ENCODE results near the gene SQSTM1. TPM values are rescaled to one million over a fixed set of nuclear protein-coding genes. Genes with fewer than 3 reads are reported as not detected.

Gene SQSTM1
- total RNA-seq, 1 experiment from 2014 or later = 78.5 TPM

DNA sequence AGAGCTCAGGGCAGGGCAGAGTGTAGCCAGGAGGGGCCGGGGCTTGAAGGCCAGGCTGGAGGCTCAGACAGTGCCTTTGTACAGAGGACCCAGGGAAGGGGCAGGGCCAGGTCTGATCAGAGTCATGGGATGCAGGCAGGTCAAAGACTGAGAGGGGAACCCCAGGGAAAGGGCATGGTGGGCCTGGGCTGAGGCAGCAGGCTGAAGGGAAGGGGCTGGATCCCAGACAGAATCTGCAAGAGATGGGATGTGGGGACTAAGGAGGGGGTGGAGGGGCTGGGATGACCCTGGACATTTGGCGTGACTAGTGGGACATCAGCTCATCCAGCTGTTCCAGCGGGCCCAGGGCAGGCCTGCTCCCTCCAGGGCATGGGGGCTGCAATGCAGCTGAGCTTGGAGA lies 53.4 kb downstream of the SQSTM1 start:
- DNase-seq (ENCODE audit: low spot score) (no peak), ATAC-seq (no peak)
- H3K4me1 Mint-ChIP-seq = no peaks in the 10 kb centered on the region
- no peaks in the 10 kb centered on the region for H3K9me3 Mint-ChIP-seq
- TF ChIP-seq CBFB (CRISPR knock-in tag; IDR thresholded peaks at IDR 0.05; ENCODE audit: low read depth) (no peak), TEAD4 (CRISPR knock-in tag; IDR thresholded peaks at IDR 0.05) (no peak), GRHL2 (CRISPR knock-in tag; IDR thresholded peaks at IDR 0.05; ENCODE audit: insufficient replicate concordance, severe bottlenecking) (no peak), ZNF219 (CRISPR knock-in tag; IDR thresholded peaks at IDR 0.05; ENCODE audit: borderline replicate concordance) (no peak), ZNF232 (CRISPR knock-in tag; IDR thresholded peaks at IDR 0.05) (no peak), ELF4 (CRISPR knock-in tag; IDR thresholded peaks at IDR 0.05; ENCODE audit: low read depth) (no peak), SMAD4 (CRISPR knock-in tag; IDR thresholded peaks at IDR 0.05) (no peak), SOX15 (CRISPR knock-in tag; IDR thresholded peaks at IDR 0.05) (no peak), ETV6 (CRISPR knock-in tag; IDR thresholded peaks at IDR 0.05) (no peak)
- TF ChIP-seq, protein P1, sequence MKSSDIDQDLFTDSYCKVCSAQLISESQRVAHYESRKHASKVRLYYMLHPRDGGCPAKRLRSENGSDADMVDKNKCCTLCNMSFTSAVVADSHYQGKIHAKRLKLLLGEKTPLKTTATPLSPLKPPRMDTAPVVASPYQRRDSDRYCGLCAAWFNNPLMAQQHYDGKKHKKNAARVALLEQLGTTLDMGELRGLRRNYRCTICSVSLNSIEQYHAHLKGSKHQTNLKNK (CRISPR knock-in tag; IDR thresholded peaks at IDR 0.05) = no peak
- TF ChIP-seq, protein P2, sequence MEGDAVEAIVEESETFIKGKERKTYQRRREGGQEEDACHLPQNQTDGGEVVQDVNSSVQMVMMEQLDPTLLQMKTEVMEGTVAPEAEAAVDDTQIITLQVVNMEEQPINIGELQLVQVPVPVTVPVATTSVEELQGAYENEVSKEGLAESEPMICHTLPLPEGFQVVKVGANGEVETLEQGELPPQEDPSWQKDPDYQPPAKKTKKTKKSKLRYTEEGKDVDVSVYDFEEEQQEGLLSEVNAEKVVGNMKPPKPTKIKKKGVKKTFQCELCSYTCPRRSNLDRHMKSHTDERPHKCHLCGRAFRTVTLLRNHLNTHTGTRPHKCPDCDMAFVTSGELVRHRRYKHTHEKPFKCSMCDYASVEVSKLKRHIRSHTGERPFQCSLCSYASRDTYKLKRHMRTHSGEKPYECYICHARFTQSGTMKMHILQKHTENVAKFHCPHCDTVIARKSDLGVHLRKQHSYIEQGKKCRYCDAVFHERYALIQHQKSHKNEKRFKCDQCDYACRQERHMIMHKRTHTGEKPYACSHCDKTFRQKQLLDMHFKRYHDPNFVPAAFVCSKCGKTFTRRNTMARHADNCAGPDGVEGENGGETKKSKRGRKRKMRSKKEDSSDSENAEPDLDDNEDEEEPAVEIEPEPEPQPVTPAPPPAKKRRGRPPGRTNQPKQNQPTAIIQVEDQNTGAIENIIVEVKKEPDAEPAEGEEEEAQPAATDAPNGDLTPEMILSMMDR (IDR thresholded peaks at IDR 0.05) = no peak
- TF ChIP-seq, protein P3, sequence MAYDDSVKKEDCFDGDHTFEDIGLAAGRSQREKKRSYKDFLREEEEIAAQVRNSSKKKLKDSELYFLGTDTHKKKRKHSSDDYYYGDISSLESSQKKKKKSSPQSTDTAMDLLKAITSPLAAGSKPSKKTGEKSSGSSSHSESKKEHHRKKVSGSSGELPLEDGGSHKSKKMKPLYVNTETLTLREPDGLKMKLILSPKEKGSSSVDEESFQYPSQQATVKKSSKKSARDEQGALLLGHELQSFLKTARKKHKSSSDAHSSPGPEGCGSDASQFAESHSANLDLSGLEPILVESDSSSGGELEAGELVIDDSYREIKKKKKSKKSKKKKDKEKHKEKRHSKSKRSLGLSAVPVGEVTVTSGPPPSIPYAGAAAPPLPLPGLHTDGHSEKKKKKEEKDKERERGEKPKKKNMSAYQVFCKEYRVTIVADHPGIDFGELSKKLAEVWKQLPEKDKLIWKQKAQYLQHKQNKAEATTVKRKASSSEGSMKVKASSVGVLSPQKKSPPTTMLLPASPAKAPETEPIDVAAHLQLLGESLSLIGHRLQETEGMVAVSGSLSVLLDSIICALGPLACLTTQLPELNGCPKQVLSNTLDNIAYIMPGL (CRISPR knock-in tag; IDR thresholded peaks at IDR 0.05) = no peak
- TF ChIP-seq, protein P4, sequence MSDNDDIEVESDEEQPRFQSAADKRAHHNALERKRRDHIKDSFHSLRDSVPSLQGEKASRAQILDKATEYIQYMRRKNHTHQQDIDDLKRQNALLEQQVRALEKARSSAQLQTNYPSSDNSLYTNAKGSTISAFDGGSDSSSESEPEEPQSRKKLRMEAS (CRISPR knock-in tag; IDR thresholded peaks at IDR 0.05) = no peak
- TF ChIP-seq, protein P5, sequence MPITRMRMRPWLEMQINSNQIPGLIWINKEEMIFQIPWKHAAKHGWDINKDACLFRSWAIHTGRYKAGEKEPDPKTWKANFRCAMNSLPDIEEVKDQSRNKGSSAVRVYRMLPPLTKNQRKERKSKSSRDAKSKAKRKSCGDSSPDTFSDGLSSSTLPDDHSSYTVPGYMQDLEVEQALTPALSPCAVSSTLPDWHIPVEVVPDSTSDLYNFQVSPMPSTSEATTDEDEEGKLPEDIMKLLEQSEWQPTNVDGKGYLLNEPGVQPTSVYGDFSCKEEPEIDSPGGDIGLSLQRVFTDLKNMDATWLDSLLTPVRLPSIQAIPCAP (CRISPR knock-in tag; IDR thresholded peaks at IDR 0.05) = no peak
- TF ChIP-seq, protein P6, sequence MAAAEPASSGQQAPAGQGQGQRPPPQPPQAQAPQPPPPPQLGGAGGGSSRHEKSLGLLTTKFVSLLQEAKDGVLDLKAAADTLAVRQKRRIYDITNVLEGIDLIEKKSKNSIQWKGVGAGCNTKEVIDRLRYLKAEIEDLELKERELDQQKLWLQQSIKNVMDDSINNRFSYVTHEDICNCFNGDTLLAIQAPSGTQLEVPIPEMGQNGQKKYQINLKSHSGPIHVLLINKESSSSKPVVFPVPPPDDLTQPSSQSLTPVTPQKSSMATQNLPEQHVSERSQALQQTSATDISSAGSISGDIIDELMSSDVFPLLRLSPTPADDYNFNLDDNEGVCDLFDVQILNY (CRISPR knock-in tag; IDR thresholded peaks at IDR 0.05) = no peak
- CTCF ChIA-PET = interaction anchor here (1.2 kb wide), 1 partner anchor 72 kb away, joined by 3 read pairs; no protein-coding TSS in a partner anchor
- H3K27me3 Mint-ChIP-seq (ENCODE audit: low read depth) = no peaks in the 10 kb centered on the region
- H3K36me3 Mint-ChIP-seq = peaks cover 34% of the 10 kb centered on the region
- H3K4me3 Mint-ChIP-seq = no peak overlapping the region
- H3K27ac Mint-ChIP-seq = no peak overlapping the region
- POLR2A ChIA-PET = no interaction called here

DNA sequence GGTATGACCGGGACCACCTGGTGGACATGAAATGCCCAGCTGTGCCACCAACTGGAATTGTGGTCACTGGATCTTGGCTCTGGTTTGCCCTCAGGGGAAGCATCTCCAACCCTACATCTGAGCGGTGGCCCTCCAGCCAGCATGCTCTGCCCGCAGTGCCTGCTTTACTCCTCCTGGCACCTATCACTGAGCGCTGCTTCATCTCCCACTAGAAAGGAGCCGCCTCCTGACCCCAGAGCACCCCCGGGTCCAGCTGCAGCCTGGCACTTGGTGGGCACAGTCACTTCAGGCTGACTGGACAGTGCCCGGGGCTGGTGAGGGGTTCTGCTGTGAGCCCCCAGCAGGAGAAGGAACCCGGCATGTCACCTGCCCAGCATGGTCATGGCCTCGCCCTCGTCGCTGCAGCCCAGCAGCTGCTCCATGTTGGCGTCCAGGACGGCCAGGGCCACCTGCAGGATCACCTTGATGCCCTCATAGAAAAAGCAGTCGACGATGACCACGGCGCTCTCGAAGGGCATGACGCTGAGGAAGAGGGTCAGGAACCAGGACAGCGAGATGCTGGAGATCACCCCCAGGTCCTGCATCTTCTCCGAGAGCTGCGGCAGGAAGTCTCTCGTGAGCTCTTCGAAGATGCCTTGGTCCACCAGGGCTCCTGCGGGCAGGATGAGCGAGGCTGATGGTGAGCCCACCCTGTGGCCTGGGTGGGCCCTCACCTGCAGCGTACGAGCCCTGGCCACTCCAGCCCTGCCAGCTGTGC lies 54.0 kb downstream of the SQSTM1 start:
- H3K27ac Mint-ChIP-seq = no peak overlapping the region
- no peaks in the 10 kb centered on the region for H3K9me3 Mint-ChIP-seq
- ATAC-seq (no peak), DNase-seq (ENCODE audit: low spot score) (no peak)
- no peak overlapping the region for H3K4me3 Mint-ChIP-seq
- ChIA-PET POLR2A (no interaction called here), CTCF (interaction anchor here (1.2 kb wide), 1 partner anchor 73 kb away, joined by 3 read pairs; no protein-coding TSS in a partner anchor)
- H3K4me1 Mint-ChIP-seq = no peaks in the 10 kb centered on the region
- peaks cover 34% of the 10 kb centered on the region for H3K36me3 Mint-ChIP-seq
- no peaks in the 10 kb centered on the region for H3K27me3 Mint-ChIP-seq (ENCODE audit: low read depth)
- TF ChIP-seq, protein P7, sequence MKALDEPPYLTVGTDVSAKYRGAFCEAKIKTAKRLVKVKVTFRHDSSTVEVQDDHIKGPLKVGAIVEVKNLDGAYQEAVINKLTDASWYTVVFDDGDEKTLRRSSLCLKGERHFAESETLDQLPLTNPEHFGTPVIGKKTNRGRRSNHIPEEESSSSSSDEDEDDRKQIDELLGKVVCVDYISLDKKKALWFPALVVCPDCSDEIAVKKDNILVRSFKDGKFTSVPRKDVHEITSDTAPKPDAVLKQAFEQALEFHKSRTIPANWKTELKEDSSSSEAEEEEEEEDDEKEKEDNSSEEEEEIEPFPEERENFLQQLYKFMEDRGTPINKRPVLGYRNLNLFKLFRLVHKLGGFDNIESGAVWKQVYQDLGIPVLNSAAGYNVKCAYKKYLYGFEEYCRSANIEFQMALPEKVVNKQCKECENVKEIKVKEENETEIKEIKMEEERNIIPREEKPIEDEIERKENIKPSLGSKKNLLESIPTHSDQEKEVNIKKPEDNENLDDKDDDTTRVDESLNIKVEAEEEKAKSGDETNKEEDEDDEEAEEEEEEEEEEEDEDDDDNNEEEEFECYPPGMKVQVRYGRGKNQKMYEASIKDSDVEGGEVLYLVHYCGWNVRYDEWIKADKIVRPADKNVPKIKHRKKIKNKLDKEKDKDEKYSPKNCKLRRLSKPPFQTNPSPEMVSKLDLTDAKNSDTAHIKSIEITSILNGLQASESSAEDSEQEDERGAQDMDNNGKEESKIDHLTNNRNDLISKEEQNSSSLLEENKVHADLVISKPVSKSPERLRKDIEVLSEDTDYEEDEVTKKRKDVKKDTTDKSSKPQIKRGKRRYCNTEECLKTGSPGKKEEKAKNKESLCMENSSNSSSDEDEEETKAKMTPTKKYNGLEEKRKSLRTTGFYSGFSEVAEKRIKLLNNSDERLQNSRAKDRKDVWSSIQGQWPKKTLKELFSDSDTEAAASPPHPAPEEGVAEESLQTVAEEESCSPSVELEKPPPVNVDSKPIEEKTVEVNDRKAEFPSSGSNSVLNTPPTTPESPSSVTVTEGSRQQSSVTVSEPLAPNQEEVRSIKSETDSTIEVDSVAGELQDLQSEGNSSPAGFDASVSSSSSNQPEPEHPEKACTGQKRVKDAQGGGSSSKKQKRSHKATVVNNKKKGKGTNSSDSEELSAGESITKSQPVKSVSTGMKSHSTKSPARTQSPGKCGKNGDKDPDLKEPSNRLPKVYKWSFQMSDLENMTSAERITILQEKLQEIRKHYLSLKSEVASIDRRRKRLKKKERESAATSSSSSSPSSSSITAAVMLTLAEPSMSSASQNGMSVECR (CRISPR knock-in tag; IDR thresholded peaks at IDR 0.05; ENCODE audit: borderline replicate concordance) = no peak
- TF ChIP-seq ZBTB21 (CRISPR knock-in tag; IDR thresholded peaks at IDR 0.05; ENCODE audit: borderline replicate concordance) (no peak), TCF7 (CRISPR knock-in tag; IDR thresholded peaks at IDR 0.05; ENCODE audit: low read depth) (no peak), ZNF121 (CRISPR knock-in tag; IDR thresholded peaks at IDR 0.05) (no peak), ATF1 (CRISPR knock-in tag; IDR thresholded peaks at IDR 0.05) (no peak), OVOL2 (CRISPR knock-in tag; IDR thresholded peaks at IDR 0.05; ENCODE audit: borderline replicate concordance) (no peak), FOXJ3 (CRISPR knock-in tag; IDR thresholded peaks at IDR 0.05; ENCODE audit: borderline replicate concordance) (no peak), GRHL2 (CRISPR knock-in tag; IDR thresholded peaks at IDR 0.05; ENCODE audit: insufficient replicate concordance, severe bottlenecking) (no peak)
- TF ChIP-seq, protein P8, sequence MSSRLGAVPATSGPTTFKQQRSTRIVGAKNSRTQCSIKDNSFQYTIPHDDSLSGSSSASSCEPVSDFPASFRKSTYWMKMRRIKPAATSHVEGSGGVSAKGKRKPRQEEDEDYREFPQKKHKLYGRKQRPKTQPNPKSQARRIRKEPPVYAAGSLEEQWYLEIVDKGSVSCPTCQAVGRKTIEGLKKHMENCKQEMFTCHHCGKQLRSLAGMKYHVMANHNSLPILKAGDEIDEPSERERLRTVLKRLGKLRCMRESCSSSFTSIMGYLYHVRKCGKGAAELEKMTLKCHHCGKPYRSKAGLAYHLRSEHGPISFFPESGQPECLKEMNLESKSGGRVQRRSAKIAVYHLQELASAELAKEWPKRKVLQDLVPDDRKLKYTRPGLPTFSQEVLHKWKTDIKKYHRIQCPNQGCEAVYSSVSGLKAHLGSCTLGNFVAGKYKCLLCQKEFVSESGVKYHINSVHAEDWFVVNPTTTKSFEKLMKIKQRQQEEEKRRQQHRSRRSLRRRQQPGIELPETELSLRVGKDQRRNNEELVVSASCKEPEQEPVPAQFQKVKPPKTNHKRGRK (CRISPR knock-in tag; IDR thresholded peaks at IDR 0.05; ENCODE audit: borderline replicate concordance) = no peak

All from WTC11 (cell line).